GM19193 (cell line): ENCODE results near the gene SMAD2.

ENCODE experiments used
- POLR2A ChIP-seq: IDR thresholded peaks from 4 replicates; pipeline ENCODE4 v1.6.1; 2011; ENCODE audit not compliant: insufficient read depth, insufficient read length; ENCODE audit errors: extremely low read depth

The SMAD2 gene

DNA sequence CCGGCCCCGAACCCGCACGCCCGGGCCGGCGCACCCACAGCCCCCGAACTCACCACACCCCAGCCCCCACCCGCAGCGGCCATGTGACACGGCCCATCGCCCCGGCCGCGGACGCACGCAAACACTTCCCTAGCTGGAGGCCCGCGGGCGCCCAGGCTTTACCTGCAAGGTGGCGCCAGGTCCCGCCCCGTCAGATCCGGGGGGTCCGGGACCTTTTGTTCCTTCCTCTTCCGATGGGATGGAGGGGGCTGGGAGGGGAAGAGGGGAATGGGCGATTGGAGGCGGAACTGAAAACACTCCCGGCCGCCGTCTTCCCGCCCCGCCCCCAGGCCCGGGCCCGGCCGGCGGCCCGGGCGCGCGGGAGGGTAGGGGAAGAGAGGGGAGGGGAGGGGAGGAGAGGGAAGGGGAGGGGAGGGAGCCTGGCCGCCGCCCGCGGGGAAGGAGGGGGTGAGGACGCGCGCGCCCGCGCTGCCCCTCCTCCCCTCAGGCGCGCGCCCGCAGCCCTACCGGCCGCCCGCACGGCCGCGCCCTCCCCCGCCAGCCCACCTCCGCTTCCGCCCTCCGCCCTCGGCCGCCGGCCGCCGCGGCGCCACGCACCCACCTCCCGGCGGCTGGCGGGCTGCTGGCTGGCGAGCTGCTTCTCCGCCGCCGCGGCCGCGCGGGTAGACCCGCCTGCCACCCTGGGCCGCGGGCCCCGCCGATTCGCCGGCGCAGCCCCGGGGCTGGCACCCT, at the start of gene SMAD2:
SMAD2 (minus strand) TSS at position 461 of the 732 bp plus-strand sequence. CDS start 33,903 bp downstream, outside the sequence.
- no peak for TF ChIP-seq POLR2A

DNA sequence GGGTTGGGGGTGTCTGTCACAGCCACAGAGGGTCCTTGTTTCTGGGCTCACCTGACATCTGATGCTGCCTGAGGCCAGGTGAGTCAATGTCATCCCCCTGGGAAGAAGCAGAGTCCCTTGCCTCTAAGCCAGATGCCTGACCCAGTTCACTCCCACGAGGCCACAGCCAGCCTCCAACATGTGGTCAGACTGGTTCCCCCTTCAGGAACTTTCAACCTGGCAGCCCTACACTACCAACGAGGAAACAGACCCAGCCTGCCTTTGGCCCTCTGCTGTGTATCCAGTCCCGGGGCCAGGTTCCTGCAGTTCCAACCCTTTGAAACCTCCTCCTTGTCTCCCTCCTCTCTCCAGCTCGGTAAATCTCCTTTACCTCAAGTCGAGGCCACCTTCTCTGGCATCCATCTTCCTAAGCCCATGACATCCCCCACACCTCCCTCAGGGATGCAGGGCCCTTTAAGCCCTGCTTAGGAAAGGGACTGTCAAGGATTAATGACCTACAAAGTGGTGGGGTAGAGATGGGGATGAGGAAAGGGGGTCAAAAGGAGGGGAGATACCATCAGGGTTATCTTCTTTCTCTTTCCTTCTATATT, 49.2 kb upstream of the SMAD2 start:
- TF ChIP-seq POLR2A: no peak

DNA sequence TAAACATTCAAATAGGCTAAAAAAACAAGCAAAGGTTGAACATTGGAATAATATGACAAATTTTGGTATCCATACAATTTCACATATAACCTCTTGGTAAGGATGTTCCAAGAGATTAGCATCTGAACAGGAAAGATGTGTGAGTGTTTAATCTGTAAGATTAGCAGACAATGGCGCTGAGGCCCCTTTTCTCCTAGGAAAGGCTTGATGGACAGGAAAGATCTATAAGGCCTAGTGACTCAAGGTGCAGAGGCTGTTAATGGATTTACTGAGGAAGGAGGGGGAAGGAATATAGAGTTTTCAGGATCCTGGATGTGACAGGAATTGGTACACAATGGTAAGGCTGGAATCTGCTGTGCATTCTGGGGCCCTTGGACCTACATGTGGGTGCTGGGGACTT, 48.1 kb upstream of the SMAD2 start:
- TF ChIP-seq POLR2A: no peak

DNA sequence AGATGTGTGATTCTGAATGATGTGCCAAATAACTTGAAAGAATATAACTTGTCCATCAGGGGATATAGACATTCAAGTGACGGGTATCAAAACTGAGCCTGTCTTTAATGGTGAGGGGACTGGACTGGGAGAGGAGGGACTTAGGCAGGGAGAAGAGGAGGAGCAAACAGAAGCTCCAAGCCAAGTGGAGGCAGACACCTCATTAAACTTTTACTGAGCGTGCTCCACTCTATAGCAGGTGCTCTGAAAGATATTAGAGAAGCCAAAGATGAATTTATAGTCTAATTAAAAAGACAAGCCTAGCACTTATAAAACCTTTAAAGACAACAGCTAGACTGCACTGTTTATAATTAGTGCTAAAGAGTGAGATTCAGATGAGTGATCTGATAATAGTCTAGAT, 47.7 kb upstream of the SMAD2 start:
- TF ChIP-seq POLR2A: no peak

DNA sequence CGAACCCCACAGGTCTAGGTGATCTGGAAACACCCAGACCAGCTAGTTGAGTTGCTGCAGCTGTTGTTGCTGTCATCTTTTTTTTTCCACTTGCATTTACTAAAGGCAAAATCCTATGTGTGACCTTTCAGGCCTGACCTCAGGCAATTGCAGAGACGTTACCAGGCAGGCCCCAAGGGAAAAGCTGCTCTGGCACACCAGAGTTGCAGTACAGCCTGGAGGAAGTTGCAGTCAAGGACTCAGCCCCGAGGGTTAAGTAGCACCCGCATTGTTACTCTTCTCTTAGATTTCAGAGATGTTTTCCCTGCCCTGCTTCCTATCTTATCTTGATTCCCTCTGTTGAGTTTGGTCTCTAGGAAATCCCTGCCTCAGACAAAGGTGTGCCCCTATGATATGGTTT, 45.2 kb upstream of the SMAD2 start:
- TF ChIP-seq POLR2A: no peak

DNA sequence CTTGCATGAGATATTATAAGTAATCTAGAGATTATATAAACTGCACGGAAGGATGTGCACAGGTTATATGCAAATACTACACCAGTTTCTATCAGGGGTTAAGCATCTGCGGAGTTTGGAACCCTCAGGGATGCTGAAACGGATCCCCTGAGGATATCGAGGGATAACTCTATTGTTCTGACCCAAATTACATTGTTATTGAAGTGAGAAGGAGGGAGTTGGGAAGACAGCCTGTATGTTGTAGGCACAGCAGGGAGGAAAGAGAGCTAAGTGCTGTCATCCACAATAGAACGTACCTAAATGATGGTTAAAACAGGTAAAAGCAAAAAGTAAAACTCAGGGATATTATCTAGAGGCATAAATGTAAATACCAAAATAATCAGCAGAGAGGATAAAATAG, 44.6 kb upstream of the SMAD2 start:
- TF ChIP-seq POLR2A: no peak

DNA sequence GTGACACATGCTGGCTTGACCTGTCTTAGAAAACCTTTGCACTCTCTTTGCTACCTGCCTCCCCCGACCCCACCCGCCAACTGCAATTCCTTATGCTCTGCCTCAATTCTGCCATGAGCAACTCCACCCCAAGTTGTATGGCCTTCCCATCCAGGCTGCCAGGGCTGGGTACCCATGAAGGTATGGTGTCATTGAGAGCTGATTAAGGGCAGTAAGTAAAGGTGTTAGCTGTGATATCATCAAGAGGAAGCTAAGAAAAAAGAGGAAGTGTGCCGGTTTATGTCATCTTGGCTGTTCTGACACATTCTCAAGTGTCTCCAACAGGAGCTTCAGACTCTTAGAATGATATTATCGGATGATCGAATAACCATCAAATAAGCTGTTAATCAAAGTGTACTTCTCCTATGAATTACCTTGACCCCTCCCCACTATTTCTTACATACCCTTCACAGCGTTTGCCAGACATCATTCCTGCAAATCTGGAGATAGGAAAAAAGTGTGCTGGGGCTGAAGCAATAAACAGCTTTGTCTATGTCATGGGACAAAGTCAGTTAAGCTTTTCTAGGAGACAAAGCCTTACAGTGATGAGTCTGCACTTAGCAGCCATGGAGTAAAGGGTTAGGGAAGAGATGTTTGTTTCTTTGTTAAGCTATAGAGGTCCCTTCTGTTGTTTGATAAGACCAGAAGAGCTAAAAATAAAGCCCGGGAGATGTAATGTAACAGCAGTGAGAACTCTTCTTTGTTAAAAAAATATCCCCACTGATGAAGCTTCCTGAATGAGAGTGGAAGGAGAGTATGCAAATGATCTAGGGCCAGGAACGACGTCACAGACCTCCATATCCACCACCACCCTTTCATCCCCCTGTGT, 40.4 kb upstream of the SMAD2 start:
- TF ChIP-seq POLR2A: no peak

DNA sequence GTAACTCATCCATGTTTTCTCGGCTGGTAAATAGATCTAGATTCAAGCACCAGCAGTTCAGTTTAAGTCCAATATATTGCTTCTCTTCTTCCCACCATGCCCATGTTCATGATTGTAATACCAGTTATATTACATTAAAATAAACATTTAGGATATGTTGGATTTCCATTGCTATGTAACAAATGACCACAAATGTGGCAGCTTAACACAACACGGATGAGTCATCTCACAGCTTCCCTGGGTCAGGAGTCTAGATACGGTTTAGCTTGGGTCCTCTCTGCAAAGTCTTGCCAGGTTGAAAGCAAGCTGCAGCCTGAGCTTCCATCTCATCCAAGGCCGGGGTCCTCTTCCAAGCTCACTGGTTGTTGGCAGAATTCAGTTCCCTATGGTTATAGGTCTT, 39.4 kb upstream of the SMAD2 start:
- no peak for TF ChIP-seq POLR2A

DNA sequence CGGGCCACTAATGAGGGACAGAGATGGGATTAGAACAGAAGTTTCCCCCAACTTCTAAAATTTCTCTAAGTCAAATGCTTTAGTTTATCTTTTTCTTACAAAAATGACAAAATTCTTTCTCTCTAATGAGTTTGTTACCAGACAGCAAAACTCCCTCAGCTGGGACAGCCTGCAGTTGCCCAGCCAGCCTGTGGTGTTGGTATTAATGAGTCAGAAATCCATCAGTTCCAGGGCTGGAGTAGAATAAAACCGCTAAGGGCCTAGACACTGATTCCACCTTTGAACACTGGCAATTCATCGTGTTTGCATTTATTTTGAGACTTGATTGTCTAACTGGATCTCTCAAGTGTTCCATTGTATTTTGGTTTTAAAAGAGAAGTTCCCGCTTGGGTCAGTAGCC, 38.3 kb upstream of the SMAD2 start:
- TF ChIP-seq POLR2A: no peak

DNA sequence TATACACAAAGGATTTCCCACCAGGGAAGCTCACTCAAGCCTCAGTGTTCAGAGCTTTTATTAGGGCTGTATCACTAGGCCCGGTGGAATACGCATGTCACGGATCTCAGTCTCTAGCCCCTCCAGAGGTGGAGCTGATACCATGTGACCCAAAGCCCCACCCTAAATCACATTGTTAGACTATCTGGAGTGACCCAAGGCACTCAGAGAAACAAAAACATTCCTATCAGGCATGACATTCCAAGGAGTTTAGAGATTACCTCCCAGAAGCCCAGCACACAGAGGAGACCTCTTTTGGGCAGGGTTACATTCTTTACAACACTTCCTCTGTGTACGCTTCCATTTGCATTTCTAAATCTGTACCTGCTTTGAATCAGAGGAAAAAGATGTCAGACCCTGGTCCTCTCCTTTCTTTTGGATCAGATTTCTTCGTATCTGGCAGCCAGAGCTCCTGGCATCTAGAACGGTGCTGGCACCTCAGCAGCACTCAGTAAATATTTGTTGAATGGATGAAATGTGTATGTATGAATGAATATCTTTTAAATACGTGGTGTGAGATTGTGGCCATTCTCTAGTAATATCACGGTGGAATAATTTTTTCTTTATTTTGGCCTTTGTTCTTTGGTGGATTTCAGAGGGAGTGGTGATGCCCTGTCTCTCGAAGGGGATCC, 37.7 kb upstream of the SMAD2 start:
- TF ChIP-seq POLR2A: no peak

DNA sequence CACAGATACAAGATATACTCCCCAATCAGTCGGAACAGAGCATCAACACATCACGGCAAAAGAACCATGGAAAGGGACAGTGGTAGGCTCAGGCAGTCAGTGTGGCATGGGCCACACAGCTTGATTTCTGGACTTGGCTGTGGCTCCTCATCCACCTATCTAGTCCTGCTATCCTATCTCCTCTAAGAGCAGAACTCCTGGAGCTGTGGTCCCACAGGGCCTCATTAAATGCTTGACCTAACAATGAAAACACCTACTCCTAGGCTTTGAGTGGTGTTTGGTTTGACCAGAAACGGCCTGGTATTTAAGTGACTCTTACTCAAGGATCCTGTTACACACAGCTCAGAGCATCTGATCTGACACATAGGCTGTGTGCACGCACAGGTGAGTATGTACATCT, 33.6 kb upstream of the SMAD2 start:
- no peak for TF ChIP-seq POLR2A

DNA sequence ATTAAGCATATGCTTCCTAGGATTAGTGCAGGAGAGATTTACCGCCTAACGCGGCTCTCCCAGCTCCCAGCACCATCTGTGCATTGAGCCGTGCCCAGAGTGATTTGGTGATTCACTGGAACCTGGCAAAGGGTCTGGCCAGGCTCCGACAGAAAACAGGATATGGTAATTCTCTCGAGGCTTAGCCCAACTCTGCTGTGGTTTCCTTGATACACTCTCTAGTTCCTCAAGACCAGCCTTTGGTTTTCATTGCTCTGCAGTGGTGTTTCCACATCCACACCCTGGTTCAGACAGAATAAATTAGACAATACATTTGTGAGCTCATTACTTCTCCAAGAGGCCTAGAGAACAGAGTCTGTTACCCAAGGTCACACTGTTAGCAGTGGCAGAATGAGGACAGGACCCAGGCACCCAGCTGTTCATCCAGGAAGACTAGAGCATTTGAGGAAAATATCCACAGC, 23.0 kb upstream of the SMAD2 start:
- TF ChIP-seq POLR2A: no peak

DNA sequence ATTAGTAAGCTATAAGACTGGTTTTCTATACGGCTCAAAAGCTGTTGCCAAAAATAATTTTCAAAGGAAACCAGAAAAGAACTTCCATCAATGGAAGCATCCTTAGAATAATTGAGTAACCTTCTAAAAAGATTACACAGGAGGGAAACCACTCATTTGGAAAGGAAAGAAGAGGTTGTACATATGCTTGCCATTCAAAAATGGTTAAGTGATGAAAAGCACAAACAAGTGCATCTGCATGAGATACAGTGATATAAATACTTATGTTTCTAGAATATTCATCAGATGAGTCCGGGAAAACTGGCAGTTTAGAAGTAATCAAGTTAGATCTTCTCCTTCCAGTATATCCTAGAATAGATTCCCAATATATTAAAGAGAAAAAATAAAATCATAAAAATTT, 20.1 kb upstream of the SMAD2 start:
- TF ChIP-seq POLR2A: no peak

DNA sequence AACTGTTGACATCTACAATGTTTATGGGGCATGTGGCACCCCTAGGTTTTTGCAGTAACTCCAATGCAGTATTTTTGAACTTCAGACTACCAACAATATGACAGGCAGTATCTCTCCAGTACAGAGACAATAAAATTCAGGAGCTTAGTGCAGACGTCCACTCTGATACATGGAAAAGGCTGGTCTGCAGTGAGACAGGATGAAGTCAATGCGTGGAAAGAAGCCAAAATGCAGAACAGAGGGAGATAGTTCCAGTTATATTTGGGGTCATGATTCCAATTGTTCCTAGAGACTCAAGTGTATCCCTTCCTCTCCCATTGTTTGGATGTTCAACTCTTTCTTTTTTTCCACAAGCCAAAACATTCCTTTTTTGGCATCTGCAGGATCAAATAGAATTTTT, 18.7 kb upstream of the SMAD2 start:
- no peak for TF ChIP-seq POLR2A

DNA sequence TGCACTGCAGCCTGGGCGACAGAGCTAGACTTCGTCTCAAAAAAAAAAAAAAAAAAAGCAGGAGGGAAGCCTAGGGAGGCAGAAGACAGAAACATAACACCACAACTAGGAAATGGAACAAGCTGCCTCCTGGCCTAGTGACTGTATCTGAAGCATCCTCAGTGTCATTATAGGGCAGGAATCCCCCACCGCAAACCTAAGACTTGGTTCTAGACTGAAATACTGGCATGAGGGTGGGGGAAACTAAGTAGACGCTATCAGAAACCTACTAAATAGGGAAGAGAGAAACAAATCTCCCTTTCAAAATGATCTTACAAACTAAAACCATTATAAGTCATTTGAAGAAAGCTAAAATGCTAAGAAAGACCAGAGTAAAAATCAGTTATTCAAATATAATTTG, 16.4 kb upstream of the SMAD2 start:
- no peak for TF ChIP-seq POLR2A
